SK-N-SH (cell line): ENCODE measurements around the gene POC1B. TPM values are rescaled to one million over a fixed set of nuclear protein-coding genes. Genes with fewer than 3 reads are reported as not detected.

ENCODE experiments used
- polyA plus RNA-seq, 3 experiments: library from polyadenylated mRNA; depleted of rRNA; stranded (reverse); fragments of >200 nt; gene quantifications; 2 replicates each; pipeline ENCODE4 v1.2.3, GENCODE V29; 2012
- small RNA-seq, 7 experiments: library from RNA; depleted of rRNA; stranded (forward); fragments of <200 nt; gene quantifications; one replicate each; pipeline ENCODE3, GENCODE V24; 2012

POC1B gene
- polyA plus RNA-seq, 1 of the 3 experiments (the other 2 are of a cell fraction): 4.0 TPM

Small RNAs within 50 kb of the gene (small RNA-seq; reads per million reads assigned to genes)
- gene AC025034.2 (0 reads per million in 7 experiments), gene POC1B-GALNT4 (0 reads per million in 7 experiments)

Other genes starting within 250 kb of the POC1B start
- gene DUSP6, start 173.5 kb downstream of the POC1B start, polyA plus RNA-seq (2012; rRNA removed): 64.8 and 71.4 TPM in 2 replicates
- 1.1 and 1.4 TPM in 2 replicates for gene GALNT4, start 1.3 kb downstream of the POC1B start, polyA plus RNA-seq (2012; rRNA removed)
- 2.9 and 4.3 TPM in 2 replicates for gene ATP2B1, start 182.8 kb upstream of the POC1B start, polyA plus RNA-seq (2012; rRNA removed)